Cardiac muscle cell (in vitro differentiated cells and primary cell): ENCODE results near the gene MKS1. TPM values are rescaled to one million over a fixed set of nuclear protein-coding genes. Genes with fewer than 3 reads are reported as not detected.
A peak's percentile ranks its signal among the peaks of the same experiment; 100 is the strongest.

Source experiments
- DNase-seq, 2 donors: peaks; one replicate each; pipeline versions ENCODE4 v3.0.0 to v3.0.0-alpha.2; 2010 to 2017; ENCODE audit warnings: low read depth in 1 of 2, low spot score in 1 of 2
- H3K27ac ChIP-seq: fragments of 200-600 bp; sonication (generic); 2 replicates; pipeline ENCODE4 v1.5.1; 2016
- H3K27me3 ChIP-seq: fragments of 200-600 bp; sonication (generic); 2 replicates; pipeline ENCODE4 v1.6.0; 2016; ENCODE audit warnings: control low read depth
- H3K36me3 ChIP-seq: fragments of 200-600 bp; sonication (generic); 2 replicates; pipeline ENCODE4 v1.5.1; 2016; ENCODE audit warnings: control low read depth
- H3K4me1 ChIP-seq: fragments of 200-600 bp; sonication (generic); 2 replicates; pipeline ENCODE4 v1.8.1; 2017; ENCODE audit warnings: low read depth, mild to moderate bottlenecking, mixed run types
- H3K4me3 ChIP-seq: fragments of 200-600 bp; sonication (generic); 2 replicates; pipeline ENCODE4 v1.5.1; 2016; ENCODE audit warnings: mild to moderate bottlenecking
- H3K9me3 ChIP-seq: fragments of 200-600 bp; sonication (generic); 2 replicates; pipeline ENCODE4 v1.5.1; 2017; ENCODE audit warnings: low read depth, mild to moderate bottlenecking, control low read depth
- CTCF ChIP-seq: IDR thresholded peaks from 2 replicates; pipeline ENCODE4 v1.5.1; 2012; ENCODE audit warnings: low read depth, mild to moderate bottlenecking, low read length
- polyA plus RNA-seq: library from polyadenylated mRNA; unstranded; fragments of >200 nt; fragmentation: Nextera tagmentation; extraction: Ambion mirVana; gene quantifications from 2 replicates; pipeline ENCODE4 v1.2.1, GENCODE V29; 2016
- total RNA-seq: library from RNA; depleted of rRNA; stranded (reverse); fragments of >200 nt; gene quantifications from 2 replicates; pipeline ENCODE4 v1.2.3, GENCODE V29; 2016

MKS1 gene
- total RNA-seq (18.0 and 29.7 TPM in 2 replicates), polyA plus RNA-seq (28.6 and 42.7 TPM in 2 replicates)

- peaks cover 19% of the 10 kb centered on the region for H3K27me3 ChIP-seq
- H3K9me3 ChIP-seq: no peaks in the 10 kb centered on the region
- peak; percentile 58 for TF ChIP-seq CTCF
- peak within 1 kb of the TSS; percentile 56 for H3K27ac ChIP-seq
- peak within 1 kb of the TSS; percentile 97 for H3K4me3 ChIP-seq
- no peaks in the 10 kb centered on the region for H3K4me1 ChIP-seq
- peak; percentile 94 to 97 for DNase-seq
- H3K36me3 ChIP-seq: peaks cover 12% of the 10 kb centered on the region
These were observed at the start of gene MKS1 for GRCh38 chr17:58219007-58219788. TSS of gene MKS1 (minus strand) at chr17:58219255. CDS start at chr17:58219230, 25 bp downstream.

GRCh38 chr17:58268326-58268725 is 49.3 kb upstream of the MKS1 start:
- Histone ChIP-seq H3K9me3 (no peaks in the 10 kb centered on the region), H3K36me3 (no peaks in the 10 kb centered on the region), H3K27ac (no peak overlapping the region), H3K27me3 (peaks cover 6% of the 10 kb centered on the region), H3K4me3 (no peak overlapping the region), H3K4me1 (no peaks in the 10 kb centered on the region)
- no peak for DNase-seq
- TF ChIP-seq CTCF: no peak

GRCh38 chr17:58267347-58268324 is 48.6 kb upstream of the MKS1 start:
- no peaks in the 10 kb centered on the region for H3K4me1 ChIP-seq
- H3K36me3 ChIP-seq: no peaks in the 10 kb centered on the region

GRCh38 chr17:58265902-58266875 is 47.1 kb upstream of the MKS1 start:
- H3K36me3 ChIP-seq: no peaks in the 10 kb centered on the region
- peaks cover 28% of the 10 kb centered on the region for H3K27me3 ChIP-seq
- no peak for TF ChIP-seq CTCF
- no peak overlapping the region for H3K27ac ChIP-seq
- DNase-seq: no peak
- H3K4me1 ChIP-seq: no peaks in the 10 kb centered on the region
- H3K4me3 ChIP-seq: no peak overlapping the region
- no peaks in the 10 kb centered on the region for H3K9me3 ChIP-seq

More at GRCh38 chr17:58267347-58268324, 48.6 kb upstream of the MKS1 start:
- Histone ChIP-seq H3K27me3 (peaks cover 13% of the 10 kb centered on the region), H3K27ac (no peak overlapping the region), H3K9me3 (no peaks in the 10 kb centered on the region), H3K4me3 (no peak overlapping the region)
- no peak for DNase-seq
- no peak for TF ChIP-seq CTCF

GRCh38 chr17:58265271-58265670 is 46.2 kb upstream of the MKS1 start:
- no peak for TF ChIP-seq CTCF
- no peak for DNase-seq
- H3K9me3 ChIP-seq: no peaks in the 10 kb centered on the region
- H3K36me3 ChIP-seq: no peaks in the 10 kb centered on the region
- no peak overlapping the region for H3K27ac ChIP-seq
- H3K27me3 ChIP-seq: peaks cover 37% of the 10 kb centered on the region
- no peaks in the 10 kb centered on the region for H3K4me1 ChIP-seq
- no peak overlapping the region for H3K4me3 ChIP-seq
